Osteocyte (in vitro differentiated cells): Measurements from ENCODE around the gene RPTOR. TPM values are rescaled to one million over a fixed set of nuclear protein-coding genes. Genes with fewer than 3 reads are reported as not detected.

Experiments
- DNase-seq: peaks from one replicate; pipeline ENCODE4 v3.0.0; 2021; ENCODE audit warnings: mixed read lengths; ENCODE audit not compliant: unreplicated experiment; ENCODE audit errors: extremely low spot score
- H3K27ac Mint-ChIP-seq: one replicate; pipeline ENCODE4 v1.8.0; 2021; ENCODE audit warnings: mild to moderate bottlenecking, mixed read lengths; ENCODE audit not compliant: unreplicated experiment
- H3K27me3 Mint-ChIP-seq: one replicate; pipeline ENCODE4 v1.8.0; 2021; ENCODE audit warnings: mixed read lengths; ENCODE audit not compliant: unreplicated experiment
- H3K36me3 Mint-ChIP-seq: one replicate; pipeline ENCODE4 v1.8.0; 2021; ENCODE audit warnings: mixed read lengths; ENCODE audit not compliant: unreplicated experiment
- H3K4me1 Mint-ChIP-seq: one replicate; pipeline ENCODE4 v1.8.0; 2021; ENCODE audit warnings: mixed read lengths; ENCODE audit not compliant: unreplicated experiment
- H3K4me3 Mint-ChIP-seq: one replicate; pipeline ENCODE4 v1.8.0; 2021; ENCODE audit warnings: mild to moderate bottlenecking, moderate library complexity, mixed read lengths; ENCODE audit not compliant: unreplicated experiment
- H3K9me3 Mint-ChIP-seq: one replicate; pipeline ENCODE4 v1.8.0; 2021; ENCODE audit warnings: mixed read lengths; ENCODE audit not compliant: unreplicated experiment
- CTCF ChIP-seq: fragments of 200-600 bp; sonication (generic); IDR thresholded peaks from 2 replicates; pipeline ENCODE4 v1.5.0; 2021; ENCODE audit warnings: antibody characterized with exemption, mild to moderate bottlenecking, moderate library complexity
- total RNA-seq: library from RNA; stranded (reverse); gene quantifications from 2 replicates; pipeline ENCODE4 v1.2.1, GENCODE V29; 2021

The RPTOR gene
- total RNA-seq, 1 donor from 2014 or later: 36.0 TPM

GRCh38 chr17:80921159-80921558, 376.5 kb downstream of the RPTOR start:
- peak overlapping the region; percentile 14 for H3K27ac Mint-ChIP-seq

GRCh38 chr17:80921741-80922579, 377.3 kb downstream of the RPTOR start:
- Mint-ChIP-seq H3K4me1 (peaks cover 24% of the 10 kb centered on the region), H3K27ac (no peak overlapping the region), H3K27me3 (no peaks in the 10 kb centered on the region), H3K9me3 (no peaks in the 10 kb centered on the region), H3K4me3 (no peak overlapping the region), H3K36me3 (peaks cover 8% of the 10 kb centered on the region)
- no peak for DNase-seq
- TF ChIP-seq CTCF: no peak

More at GRCh38 chr17:80921159-80921558, 376.5 kb downstream of the RPTOR start:
- peaks cover 16% of the 10 kb centered on the region for H3K4me1 Mint-ChIP-seq
- H3K36me3 Mint-ChIP-seq: peaks cover 6% of the 10 kb centered on the region
- H3K9me3 Mint-ChIP-seq: no peaks in the 10 kb centered on the region
- TF ChIP-seq CTCF: no peak
- H3K27me3 Mint-ChIP-seq: no peaks in the 10 kb centered on the region
- no peak for DNase-seq
- no peak overlapping the region for H3K4me3 Mint-ChIP-seq

- H3K36me3 Mint-ChIP-seq: peaks cover 8% of the 10 kb centered on the region
- H3K27me3 Mint-ChIP-seq: no peaks in the 10 kb centered on the region
- H3K9me3 Mint-ChIP-seq: no peaks in the 10 kb centered on the region
- H3K4me3 Mint-ChIP-seq: no peak overlapping the region
- DNase-seq: no peak
- H3K4me1 Mint-ChIP-seq: peaks cover 31% of the 10 kb centered on the region
- no peak for TF ChIP-seq CTCF
- H3K27ac Mint-ChIP-seq: no peak overlapping the region
These were observed 378.0 kb downstream of the RPTOR start for GRCh38 chr17:80922580-80923160.

- no peak for DNase-seq
- Mint-ChIP-seq H3K36me3 (peaks cover 9% of the 10 kb centered on the region), H3K4me1 (peaks cover 38% of the 10 kb centered on the region), H3K27ac (no peak overlapping the region), H3K9me3 (no peaks in the 10 kb centered on the region), H3K27me3 (no peaks in the 10 kb centered on the region), H3K4me3 (no peak overlapping the region)
- TF ChIP-seq CTCF: no peak
These were observed 378.8 kb downstream of the RPTOR start for GRCh38 chr17:80923211-80924110.
